Measurements from ENCODE around the gene SLC6A3.
"Not testable (repeated sequence)": the region's sequence is repeated elsewhere in the genome, so short reads cannot be mapped to it uniquely, and the experiment has no call there.

Gene SLC6A3

GRCh38 chr5:1366514-1366913 lies 78.7 kb downstream of the SLC6A3 start:
- DNase-seq = no peak

- DNase-seq = no peak
These were observed 81.0 kb downstream of the SLC6A3 start for GRCh38 chr5:1364211-1364610.

DNA sequence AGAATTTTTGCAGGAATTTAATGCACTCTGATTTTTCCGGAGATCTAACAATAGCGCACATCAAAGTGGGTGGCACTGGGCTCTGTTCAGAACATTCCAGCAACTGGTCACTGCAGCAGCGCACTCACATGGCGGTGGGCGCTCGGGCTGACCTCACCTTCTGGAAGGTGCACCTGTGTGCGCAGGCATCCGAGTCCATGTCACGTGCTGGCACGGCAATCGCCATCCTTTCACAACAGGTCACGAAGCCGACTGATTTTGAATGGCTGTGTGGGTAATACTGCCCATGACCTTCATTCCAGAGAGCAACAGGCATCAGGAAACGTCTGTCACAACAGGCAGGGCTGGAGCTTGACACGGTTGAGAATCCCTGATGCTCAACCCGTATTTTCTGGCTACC lies 81.7 kb downstream of the SLC6A3 start:
- DNase-seq = no peak

- no peak for DNase-seq
These were observed 82.1 kb downstream of the SLC6A3 start for GRCh38 chr5:1363160-1363559.

DNA sequence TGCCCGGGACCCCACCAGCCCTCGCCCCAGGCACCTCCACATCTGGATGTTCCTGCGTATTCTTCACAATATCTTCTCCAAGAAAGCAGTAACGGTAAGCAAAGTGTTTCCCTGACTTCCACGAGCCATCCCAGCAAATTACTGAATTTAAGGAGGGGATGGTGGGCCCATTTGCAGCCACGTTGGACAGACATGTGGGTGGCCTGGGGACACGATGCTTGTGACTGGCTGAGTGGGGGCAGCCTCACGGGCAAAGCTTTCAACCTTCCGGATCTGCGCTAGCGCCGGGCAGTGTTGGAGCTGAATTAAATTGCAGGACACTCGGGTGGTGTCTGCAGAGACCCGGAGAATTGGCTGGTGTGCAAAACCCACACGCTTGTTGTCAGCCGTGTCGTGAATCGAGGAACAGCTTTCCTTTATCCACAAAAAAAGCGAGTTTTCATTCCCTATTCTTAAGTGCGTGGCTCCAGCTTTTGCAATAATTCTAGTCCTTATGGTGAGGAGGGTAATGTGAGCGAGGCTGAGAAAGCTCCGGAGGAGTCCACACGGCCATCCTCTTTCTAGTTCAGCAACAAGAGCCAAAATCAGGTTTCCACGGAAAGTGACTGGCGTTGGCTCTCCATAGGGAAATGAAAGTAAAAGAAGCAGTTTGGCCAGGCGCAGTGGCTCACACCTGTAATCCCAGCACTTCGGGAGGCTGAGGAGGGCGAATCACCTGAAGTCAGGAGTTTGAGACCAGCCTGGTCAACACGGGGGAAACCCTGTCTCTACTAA lies 82.8 kb downstream of the SLC6A3 start:
- DNase-seq = no peak

DNA sequence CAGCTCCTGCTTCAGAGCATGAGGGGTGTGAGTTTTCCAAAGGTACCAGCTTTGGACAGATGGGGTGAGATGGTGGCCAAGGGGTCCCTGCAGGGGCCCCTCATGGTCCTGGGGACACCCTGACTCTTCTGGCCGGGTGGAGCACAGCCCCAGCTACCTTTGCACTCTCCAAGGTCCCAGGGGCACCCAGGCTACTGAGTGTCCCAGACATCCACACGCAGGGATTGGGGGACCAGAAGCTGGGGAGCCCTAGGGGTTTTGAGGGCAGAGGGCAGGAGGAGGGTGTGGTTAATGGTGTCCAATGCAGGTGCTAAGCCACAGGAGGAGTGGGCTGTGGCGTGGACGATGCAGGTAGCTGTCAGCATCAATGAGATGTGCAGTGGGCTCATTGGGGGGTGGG lies 84.4 kb downstream of the SLC6A3 start:
- no peak for DNase-seq

DNA sequence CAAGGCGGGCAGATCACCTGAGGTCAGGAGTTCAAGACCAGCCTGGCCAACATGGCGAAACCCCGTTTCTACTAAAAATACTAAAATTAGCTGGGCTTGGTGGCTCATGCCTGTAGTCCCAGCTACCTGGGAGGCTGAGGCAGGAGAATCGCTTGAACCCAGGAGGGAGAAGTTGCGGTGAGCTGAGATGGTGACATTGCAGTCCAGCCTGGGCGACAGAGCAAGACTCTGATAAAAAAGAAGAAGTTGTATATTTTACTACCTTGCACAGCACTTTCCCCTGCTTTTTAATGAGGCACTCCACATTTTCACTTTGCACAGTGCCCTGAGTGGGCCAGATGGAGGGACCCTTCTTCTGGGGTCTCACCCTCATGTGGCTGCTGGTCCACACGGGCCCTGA lies 84.9 kb downstream of the SLC6A3 start:
- not testable (repeated sequence) for DNase-seq

GRCh38 chr5:1359713-1360112 lies 85.5 kb downstream of the SLC6A3 start:
- DNase-seq = no peak

- no peak for DNase-seq
These were observed 86.1 kb downstream of the SLC6A3 start for GRCh38 chr5:1359031-1359645.

DNA sequence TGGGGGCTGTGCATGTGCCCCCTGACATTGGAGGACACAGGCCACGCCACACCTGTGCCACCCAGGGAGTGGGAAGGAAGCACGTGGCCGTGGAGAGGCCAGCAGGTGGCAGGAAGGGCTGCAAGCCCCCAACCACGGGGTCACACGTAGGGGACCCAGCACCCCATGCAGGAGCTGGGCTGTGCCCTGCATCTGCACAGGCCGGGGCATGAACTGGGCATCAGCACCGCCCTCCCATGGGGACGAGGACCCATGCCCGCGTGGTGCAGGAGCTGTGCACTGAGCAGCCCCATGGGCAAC lies 86.6 kb downstream of the SLC6A3 start:
- no peak for DNase-seq

- DNase-seq = no peak
These were observed 87.1 kb downstream of the SLC6A3 start for GRCh38 chr5:1357946-1358725.

GRCh38 chr5:1356873-1357787 lies 88.1 kb downstream of the SLC6A3 start:
- DNase-seq = no peak

- no peak for DNase-seq
These were observed 90.7 kb downstream of the SLC6A3 start for GRCh38 chr5:1354576-1354975.

DNA sequence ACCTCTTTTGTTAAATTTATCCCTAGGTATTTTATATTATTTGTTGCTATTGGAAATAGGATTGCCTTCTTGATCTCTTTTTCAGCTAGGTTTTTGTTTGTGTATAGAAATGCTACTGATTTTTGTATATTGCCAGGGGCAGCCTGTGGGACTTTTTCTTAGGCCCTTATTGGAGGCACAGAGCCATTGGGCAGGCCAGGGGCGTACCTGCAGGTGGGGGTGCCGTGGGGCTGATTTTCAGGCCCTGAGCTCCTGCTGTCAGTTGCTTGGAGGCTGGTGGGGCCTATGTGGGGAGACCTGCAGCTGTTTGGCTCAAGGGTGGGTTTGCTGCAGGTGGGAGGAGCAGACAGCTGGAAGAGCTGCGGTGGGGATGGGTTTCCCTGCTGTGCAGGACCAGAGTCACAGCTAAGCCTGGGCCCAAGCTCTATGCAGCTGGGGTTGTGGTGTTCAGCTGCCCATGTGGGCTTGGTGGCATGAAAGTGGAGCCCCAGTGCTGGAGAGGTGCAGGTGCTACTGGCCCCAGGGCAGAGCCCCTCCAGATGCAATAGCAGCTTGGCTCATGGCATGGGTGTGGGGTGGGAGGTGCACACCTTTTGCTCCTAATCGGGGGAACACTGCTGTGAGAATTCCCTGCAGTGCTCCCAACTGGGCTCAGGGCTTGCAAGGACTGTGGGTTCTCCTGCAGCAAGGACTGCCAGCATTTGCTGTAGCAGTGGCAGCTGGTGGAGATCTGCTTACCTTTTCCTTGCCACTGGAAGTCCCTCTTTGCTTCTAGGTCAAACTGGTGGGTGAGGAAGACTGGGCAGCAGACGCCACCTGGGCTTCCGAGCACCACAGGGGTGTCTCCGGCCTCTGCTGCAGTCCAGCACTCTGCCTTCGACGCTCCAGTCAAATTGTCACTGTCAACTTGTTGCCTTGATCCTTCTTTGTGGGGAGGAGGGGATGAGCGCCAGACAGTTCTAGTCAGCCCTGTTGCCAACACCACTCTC lies 92.7 kb downstream of the SLC6A3 start:
- DNase-seq = no peak

- no peak for DNase-seq
These were observed 94.1 kb downstream of the SLC6A3 start for GRCh38 chr5:1351156-1351555.

DNA sequence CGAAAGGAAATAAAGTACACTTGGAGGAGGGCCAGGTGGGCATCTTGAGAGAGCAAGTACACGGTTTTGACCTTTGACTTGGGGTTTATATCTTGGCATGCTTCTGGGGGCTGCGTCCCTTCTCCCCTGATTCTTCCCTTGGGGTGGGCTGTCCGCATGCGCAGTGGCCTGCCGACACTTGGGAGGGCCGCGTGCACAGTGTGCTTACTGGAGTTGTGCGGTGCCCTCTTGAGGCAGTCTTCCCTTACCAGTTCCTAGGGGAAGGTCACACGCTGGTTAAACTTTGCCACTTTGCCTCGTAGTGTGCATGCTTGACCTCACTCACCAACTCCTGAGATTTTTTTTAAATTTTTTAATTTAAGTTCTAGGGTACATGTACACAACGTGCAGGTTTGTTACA lies 96.0 kb downstream of the SLC6A3 start:
- no peak for DNase-seq

DNA sequence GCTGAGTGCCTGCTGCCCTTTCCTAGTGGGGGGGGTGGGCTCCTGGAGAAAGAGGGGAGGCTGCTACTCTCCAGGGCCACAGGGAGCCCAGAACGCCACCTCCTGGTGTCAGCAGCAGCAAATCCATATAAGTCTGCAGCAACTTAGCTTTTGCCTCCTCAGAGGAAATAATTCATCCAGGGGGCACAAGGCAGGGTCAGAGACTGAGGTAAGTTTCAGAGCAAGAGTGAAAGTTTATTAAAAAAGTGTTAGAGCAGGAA lies 96.3 kb downstream of the SLC6A3 start:
- no peak for DNase-seq

GRCh38 chr5:1347571-1347970 lies 97.7 kb downstream of the SLC6A3 start:
- no peak for DNase-seq

GRCh38 chr5:1346627-1347440 lies 98.4 kb downstream of the SLC6A3 start:
- no peak for DNase-seq

DNA sequence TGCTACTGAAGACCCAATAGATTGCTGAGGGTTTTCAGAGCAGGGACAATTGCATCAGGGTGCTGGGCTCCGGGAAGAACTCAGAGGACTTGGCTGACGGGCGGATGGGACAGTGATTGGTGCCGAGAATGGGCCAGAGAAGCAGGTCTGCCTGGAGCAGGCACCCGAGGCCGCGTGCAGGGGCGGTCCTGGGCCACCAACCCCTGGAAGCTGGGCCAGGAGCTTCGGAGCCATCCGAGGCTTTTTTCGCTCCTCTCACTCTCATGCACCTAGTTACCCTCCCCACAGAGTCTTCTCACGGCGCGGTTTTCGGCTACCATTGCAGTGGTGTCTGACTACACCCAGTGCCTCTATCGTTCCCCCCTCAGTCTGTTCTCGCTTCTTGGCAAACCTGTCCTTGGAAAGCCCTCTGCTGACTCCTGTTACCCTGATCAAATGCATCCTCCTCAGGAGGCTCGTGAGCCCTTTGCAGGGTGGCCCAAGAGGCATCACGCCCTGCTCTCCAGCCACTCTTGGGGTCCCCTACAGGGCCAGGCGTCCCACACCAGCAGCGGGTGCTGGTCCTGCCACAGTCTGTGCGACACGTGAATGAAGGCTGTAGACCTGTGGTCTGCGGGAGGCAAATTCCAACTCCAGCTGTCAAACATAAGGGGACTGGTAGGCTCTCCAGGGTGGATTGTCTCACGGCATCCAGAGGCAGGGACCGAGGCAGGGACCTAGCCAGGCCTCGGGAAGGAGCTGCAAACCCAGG lies 99.2 kb downstream of the SLC6A3 start:
- DNase-seq = no peak
